Uterus (tissue), 2 donors: ENCODE results near the gene USP53.

Experiments used
- POLR2A ChIP-seq, 2 donors: fragments of 450-650 bp; IDR thresholded peaks; one replicate each; pipeline ENCODE4 v1.6.1; 2016; ENCODE audit warnings: antibody characterized with exemption in 2 of 2, mild to moderate bottlenecking in 1 of 2, moderate library complexity in 1 of 2
- TF ChIP-seq, protein P1 (sequence below), 4 experiments: fragments of 200-600 bp in 2 of 4; fragments of 450-650 bp in 2 of 4; sonication (generic) in 2 of 4; IDR thresholded peaks; one replicate each; pipeline ENCODE4 v1.5.1; 2016 to 2019; ENCODE audit warnings: antibody characterized with exemption in 4 of 4, mild to moderate bottlenecking in 2 of 4, moderate library complexity in 1 of 4

DNA sequence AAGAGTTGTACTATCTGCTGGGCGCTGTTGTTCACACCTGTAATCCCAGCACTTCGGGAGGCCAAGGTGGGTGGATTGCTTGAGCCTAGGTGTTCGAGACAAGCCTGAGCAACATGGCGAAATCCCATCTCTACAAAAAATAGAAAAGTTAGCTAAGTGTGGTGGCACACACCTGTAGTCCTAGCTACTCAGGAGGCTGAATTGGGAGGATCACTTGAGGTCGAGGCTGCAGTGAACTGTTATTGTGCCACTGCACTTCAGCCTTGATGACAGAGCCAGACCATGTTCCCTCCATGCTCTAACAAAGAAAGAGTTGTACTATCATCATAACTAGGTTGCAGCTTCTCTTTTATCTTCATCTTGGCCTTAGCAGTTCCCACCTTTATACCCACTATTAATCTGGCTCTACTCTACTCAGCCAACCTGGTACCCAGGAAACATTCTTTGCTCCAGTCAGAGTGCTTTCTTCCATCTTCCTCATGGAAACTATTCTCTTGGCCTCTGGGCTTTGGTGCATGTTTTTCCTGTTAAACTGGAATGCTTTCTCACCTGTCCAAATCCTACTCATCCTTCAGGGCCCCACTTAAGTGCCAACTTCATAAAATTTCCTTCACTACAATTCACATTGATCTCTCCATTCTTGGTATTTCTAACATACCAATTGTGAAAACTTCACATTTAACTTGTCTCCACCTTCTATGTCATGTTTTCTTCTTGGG is 91.2 kb downstream of the USP53 start:
- TF ChIP-seq, protein P1, sequence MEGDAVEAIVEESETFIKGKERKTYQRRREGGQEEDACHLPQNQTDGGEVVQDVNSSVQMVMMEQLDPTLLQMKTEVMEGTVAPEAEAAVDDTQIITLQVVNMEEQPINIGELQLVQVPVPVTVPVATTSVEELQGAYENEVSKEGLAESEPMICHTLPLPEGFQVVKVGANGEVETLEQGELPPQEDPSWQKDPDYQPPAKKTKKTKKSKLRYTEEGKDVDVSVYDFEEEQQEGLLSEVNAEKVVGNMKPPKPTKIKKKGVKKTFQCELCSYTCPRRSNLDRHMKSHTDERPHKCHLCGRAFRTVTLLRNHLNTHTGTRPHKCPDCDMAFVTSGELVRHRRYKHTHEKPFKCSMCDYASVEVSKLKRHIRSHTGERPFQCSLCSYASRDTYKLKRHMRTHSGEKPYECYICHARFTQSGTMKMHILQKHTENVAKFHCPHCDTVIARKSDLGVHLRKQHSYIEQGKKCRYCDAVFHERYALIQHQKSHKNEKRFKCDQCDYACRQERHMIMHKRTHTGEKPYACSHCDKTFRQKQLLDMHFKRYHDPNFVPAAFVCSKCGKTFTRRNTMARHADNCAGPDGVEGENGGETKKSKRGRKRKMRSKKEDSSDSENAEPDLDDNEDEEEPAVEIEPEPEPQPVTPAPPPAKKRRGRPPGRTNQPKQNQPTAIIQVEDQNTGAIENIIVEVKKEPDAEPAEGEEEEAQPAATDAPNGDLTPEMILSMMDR (IDR thresholded peaks at IDR 0.05), result no peak
- no peak for TF ChIP-seq POLR2A (IDR thresholded peaks at IDR 0.05)
